Measurements from ENCODE around the gene ENDOD1.
"Not testable (repeated sequence)": the region's sequence is repeated elsewhere in the genome, so short reads cannot be mapped to it uniquely, and the experiment has no call there.

Gene ENDOD1

GRCh38 chr11:95103701-95104100 is 14.1 kb downstream of the ENDOD1 start:
- H3K27ac Mint-ChIP-seq = no peak overlapping the region
- H3K4me3 Mint-ChIP-seq = no peak overlapping the region
- peaks cover 8% of the 10 kb centered on the region for H3K36me3 Mint-ChIP-seq (ENCODE audit: low read depth)
- H3K4me1 Mint-ChIP-seq (ENCODE audit: low read depth) = peaks cover 9% of the 10 kb centered on the region
- no peaks in the 10 kb centered on the region for H3K9me3 Mint-ChIP-seq
- no peak for DNase-seq (ENCODE audit: low spot score)
- H3K27me3 Mint-ChIP-seq (ENCODE audit: low read depth) = no peaks in the 10 kb centered on the region

GRCh38 chr11:95104121-95104830 is 14.6 kb downstream of the ENDOD1 start:
- H3K9me3 Mint-ChIP-seq = no peaks in the 10 kb centered on the region
- no peaks in the 10 kb centered on the region for H3K27me3 Mint-ChIP-seq (ENCODE audit: low read depth)
- H3K4me3 Mint-ChIP-seq = no peak overlapping the region
- peaks cover 8% of the 10 kb centered on the region for H3K36me3 Mint-ChIP-seq (ENCODE audit: low read depth)
- H3K27ac Mint-ChIP-seq = no peak overlapping the region
- no peak for DNase-seq (ENCODE audit: low spot score)
- H3K4me1 Mint-ChIP-seq (ENCODE audit: low read depth) = peaks cover 9% of the 10 kb centered on the region

DNA sequence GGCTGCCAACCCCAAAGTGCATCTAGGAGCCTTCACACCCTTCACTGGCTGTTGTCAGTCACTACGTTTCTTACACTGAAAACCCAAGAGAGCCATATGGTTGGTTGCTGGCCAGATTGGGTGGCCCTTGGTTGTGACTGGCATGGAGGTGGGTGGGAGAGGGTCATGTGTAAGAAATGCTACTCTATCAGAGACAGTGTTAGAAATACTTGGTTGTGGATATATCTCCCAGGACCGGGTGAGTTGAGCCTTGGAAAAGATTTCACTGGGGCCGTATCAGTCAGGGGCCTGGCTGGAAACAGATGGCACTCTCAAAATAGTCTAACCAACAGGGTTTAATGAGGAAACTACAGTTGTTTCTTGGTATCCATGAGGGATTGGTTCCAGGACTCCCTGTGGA is 15.2 kb downstream of the ENDOD1 start:
- no peak for DNase-seq (ENCODE audit: low spot score)
- peaks cover 9% of the 10 kb centered on the region for H3K4me1 Mint-ChIP-seq (ENCODE audit: low read depth)
- no peak overlapping the region for H3K27ac Mint-ChIP-seq
- H3K27me3 Mint-ChIP-seq (ENCODE audit: low read depth) = no peaks in the 10 kb centered on the region
- no peak overlapping the region for H3K4me3 Mint-ChIP-seq
- H3K9me3 Mint-ChIP-seq = no peaks in the 10 kb centered on the region
- H3K36me3 Mint-ChIP-seq (ENCODE audit: low read depth) = peaks cover 11% of the 10 kb centered on the region

DNA sequence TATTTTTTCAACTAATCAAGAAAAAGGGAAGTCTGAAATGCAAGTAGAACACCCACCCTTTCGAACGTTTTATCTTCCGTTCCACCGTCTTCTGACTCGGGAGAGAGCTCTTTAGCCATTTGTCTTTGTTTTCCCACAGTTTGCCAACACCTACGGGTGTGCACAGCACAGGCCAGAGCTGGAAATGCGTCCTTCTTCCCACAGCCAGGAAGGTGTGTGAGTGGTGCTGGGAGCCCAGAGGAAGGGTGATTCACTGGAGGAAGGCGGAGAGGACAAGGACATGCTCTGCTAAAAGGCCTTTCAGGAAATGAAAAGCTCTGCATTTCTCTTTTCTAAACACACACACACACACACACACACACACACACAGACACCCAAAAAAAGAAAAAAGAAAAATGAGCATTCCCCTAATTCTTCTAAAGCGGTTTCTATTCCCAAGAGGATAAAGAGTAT is 18.5 kb downstream of the ENDOD1 start:
- H3K36me3 Mint-ChIP-seq (ENCODE audit: low read depth) = peaks cover 10% of the 10 kb centered on the region
- H3K27ac Mint-ChIP-seq = no peak overlapping the region
- no peaks in the 10 kb centered on the region for H3K4me1 Mint-ChIP-seq (ENCODE audit: low read depth)
- H3K9me3 Mint-ChIP-seq = no peaks in the 10 kb centered on the region
- H3K27me3 Mint-ChIP-seq (ENCODE audit: low read depth) = no peaks in the 10 kb centered on the region
- DNase-seq (ENCODE audit: low spot score) = no peak
- H3K4me3 Mint-ChIP-seq = no peak overlapping the region

DNA sequence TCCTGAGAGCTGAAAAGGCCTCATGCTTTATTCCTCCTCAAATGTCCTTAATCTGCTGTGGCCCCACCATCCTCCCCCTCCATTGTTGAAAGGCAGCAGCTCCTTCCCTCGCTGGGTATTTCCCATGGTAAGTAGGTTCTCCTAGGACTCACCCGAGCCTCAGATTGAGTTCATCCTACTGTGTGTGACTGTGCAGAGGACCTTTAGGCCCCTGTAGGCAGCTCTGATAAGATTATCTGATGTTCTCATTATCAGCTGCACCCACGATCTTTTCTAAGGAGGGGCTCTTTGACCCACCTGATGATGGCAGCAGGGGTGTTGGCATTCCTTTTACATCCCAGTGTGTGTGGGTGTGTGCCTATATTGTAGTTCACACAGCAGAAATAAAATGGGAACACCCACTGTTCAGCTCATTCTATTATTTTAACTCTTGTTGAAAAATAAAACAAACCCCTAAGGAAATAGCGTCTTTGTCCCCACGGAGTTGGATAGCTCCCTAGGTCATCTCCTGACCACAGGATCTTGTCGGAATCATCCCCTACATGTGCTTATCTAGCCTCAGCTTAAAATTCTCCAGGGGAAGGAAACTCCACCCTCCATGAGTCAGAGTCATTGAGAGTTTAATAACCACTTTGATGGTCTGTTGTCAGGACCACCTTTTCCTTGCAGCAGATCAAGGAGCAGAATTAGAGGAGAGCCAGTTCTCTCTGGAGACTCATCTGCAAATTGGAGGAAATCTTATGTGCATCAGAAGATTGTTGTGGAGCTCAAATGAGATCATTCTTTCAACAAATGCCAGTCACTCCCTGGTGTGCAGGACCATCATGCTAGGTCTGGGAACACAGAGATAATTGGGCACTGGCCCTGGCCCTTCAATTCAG is 19.3 kb downstream of the ENDOD1 start:
- Mint-ChIP-seq H3K27ac (no peak overlapping the region), H3K36me3 (ENCODE audit: low read depth) (peaks cover 10% of the 10 kb centered on the region), H3K9me3 (no peaks in the 10 kb centered on the region), H3K4me1 (ENCODE audit: low read depth) (no peaks in the 10 kb centered on the region), H3K27me3 (ENCODE audit: low read depth) (no peaks in the 10 kb centered on the region), H3K4me3 (no peak overlapping the region)
- no peak for DNase-seq (ENCODE audit: low spot score)

- H3K27me3 Mint-ChIP-seq (ENCODE audit: low read depth); DNase-seq (ENCODE audit: low spot score); H3K9me3 Mint-ChIP-seq; H3K4me1 Mint-ChIP-seq (ENCODE audit: low read depth); H3K4me3 Mint-ChIP-seq; H3K27ac Mint-ChIP-seq: not testable (repeated sequence)
- H3K36me3 Mint-ChIP-seq (ENCODE audit: low read depth) = peaks cover 10% of the 10 kb centered on the region
Observed at GRCh38 chr11:95111471-95111870, 21.8 kb downstream of the ENDOD1 start.

GRCh38 chr11:95111923-95112540 is 22.4 kb downstream of the ENDOD1 start:
- no peak overlapping the region for H3K4me3 Mint-ChIP-seq
- H3K36me3 Mint-ChIP-seq (ENCODE audit: low read depth) = peaks cover 10% of the 10 kb centered on the region
- no peak for DNase-seq (ENCODE audit: low spot score)
- no peaks in the 10 kb centered on the region for H3K27me3 Mint-ChIP-seq (ENCODE audit: low read depth)
- no peaks in the 10 kb centered on the region for H3K4me1 Mint-ChIP-seq (ENCODE audit: low read depth)
- no peaks in the 10 kb centered on the region for H3K9me3 Mint-ChIP-seq
- no peak overlapping the region for H3K27ac Mint-ChIP-seq

- DNase-seq (ENCODE audit: low spot score) = no peak
- Mint-ChIP-seq H3K27ac (no peak overlapping the region), H3K4me1 (ENCODE audit: low read depth) (peaks cover 6% of the 10 kb centered on the region), H3K36me3 (ENCODE audit: low read depth) (peaks cover 4% of the 10 kb centered on the region), H3K27me3 (ENCODE audit: low read depth) (no peaks in the 10 kb centered on the region), H3K9me3 (no peaks in the 10 kb centered on the region), H3K4me3 (no peak overlapping the region)
Observed at GRCh38 chr11:95115597-95115996, 26.0 kb downstream of the ENDOD1 start.

DNA sequence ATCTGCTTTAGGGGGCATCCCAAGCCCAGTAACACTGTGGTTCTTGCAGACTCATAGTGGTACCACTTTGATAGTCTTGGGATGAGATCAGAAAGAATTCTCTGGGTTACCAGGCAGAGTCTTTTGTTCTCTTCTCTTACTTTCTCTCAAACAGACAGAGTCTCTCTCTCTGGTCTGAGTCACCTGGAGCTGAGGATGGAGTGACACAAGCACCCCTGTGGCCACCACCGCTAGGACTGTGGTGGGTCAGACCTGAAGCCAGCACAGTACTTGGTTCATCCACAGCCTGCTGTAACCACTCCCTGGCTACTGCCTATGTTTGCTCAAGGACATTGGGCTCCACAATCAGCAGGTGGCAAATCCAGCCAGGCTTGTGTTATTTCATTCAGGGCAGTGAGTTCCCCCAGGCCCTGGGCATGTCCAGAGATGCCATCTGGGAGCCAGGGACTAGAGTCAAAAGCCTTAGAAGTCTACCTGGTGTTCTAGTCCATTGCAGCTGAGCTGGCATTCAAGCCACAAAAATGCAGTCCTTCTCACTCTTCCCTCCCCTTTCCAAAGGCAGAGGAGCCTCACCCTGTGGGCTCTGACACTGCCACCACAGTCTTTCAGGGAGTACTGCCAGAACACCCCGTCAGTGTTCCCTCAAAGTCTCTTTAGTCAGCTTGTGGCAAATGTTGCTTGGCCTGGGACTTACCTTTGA is 29.9 kb downstream of the ENDOD1 start:
- peaks cover 10% of the 10 kb centered on the region for H3K4me1 Mint-ChIP-seq (ENCODE audit: low read depth)
- H3K27ac Mint-ChIP-seq = no peak overlapping the region
- H3K27me3 Mint-ChIP-seq (ENCODE audit: low read depth) = no peaks in the 10 kb centered on the region

DNA sequence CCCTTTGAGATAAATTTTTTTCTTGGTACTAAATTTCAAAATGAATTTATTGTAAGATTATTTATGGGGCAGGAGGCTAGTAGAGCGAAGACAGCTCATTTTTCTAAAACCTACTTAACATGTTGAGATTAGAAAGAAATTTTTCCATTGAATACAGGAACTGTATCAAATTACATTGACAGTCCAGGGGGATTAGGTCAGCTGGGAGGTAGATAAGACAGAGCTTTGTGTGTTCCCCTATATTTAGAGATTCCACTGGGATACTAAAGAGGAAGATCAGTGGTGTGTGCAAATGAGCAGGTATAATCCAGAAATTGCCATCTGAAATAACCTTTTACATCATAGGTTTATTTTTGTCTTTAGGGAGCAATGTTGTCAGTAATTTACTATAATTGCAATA is 32.1 kb downstream of the ENDOD1 start:
- peaks cover 10% of the 10 kb centered on the region for H3K4me1 Mint-ChIP-seq (ENCODE audit: low read depth)
- H3K27ac Mint-ChIP-seq = no peak overlapping the region
- H3K27me3 Mint-ChIP-seq (ENCODE audit: low read depth) = no peaks in the 10 kb centered on the region
- H3K4me3 Mint-ChIP-seq = no peak overlapping the region
- no peaks in the 10 kb centered on the region for H3K9me3 Mint-ChIP-seq
- DNase-seq (ENCODE audit: low spot score) = no peak
- peaks cover 1% of the 10 kb centered on the region for H3K36me3 Mint-ChIP-seq (ENCODE audit: low read depth)

More for the DNA sequence above, 29.9 kb downstream of the ENDOD1 start:
- H3K9me3 Mint-ChIP-seq = no peaks in the 10 kb centered on the region
- no peak for DNase-seq (ENCODE audit: low spot score)
- H3K36me3 Mint-ChIP-seq (ENCODE audit: low read depth) = peaks cover 1% of the 10 kb centered on the region
- H3K4me3 Mint-ChIP-seq = no peak overlapping the region

DNA sequence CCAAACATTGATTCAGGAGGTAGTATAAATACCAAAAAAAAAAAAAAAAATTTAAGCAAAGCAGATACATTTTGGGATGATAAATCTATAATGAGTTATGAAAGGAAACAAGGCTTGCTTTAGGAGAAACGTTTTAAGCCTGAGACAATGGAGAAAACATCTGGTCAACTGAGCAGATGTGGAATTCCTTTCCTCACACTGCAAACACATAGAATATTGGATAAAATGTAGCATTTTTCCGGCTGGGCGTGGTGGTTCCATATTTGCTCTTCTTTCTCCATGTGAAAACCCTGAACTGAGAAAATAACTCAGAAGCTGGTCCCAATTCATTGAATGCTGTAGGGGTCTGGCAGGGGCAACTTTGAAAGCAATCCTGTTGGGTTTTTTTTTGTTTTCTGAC is 33.9 kb downstream of the ENDOD1 start:
- no peak overlapping the region for H3K4me3 Mint-ChIP-seq
- H3K27me3 Mint-ChIP-seq (ENCODE audit: low read depth) = no peaks in the 10 kb centered on the region
- no peaks in the 10 kb centered on the region for H3K9me3 Mint-ChIP-seq
- no peak overlapping the region for H3K27ac Mint-ChIP-seq
- peaks cover 5% of the 10 kb centered on the region for H3K4me1 Mint-ChIP-seq (ENCODE audit: low read depth)
- no peak for DNase-seq (ENCODE audit: low spot score)
- peaks cover 7% of the 10 kb centered on the region for H3K36me3 Mint-ChIP-seq (ENCODE audit: low read depth)

- Mint-ChIP-seq H3K27ac (peak overlapping the region; percentile 17), H3K4me3 (no peak overlapping the region), H3K4me1 (ENCODE audit: low read depth) (peaks cover 3% of the 10 kb centered on the region), H3K36me3 (ENCODE audit: low read depth) (peaks cover 20% of the 10 kb centered on the region), H3K27me3 (ENCODE audit: low read depth) (no peaks in the 10 kb centered on the region), H3K9me3 (no peaks in the 10 kb centered on the region)
- no peak for DNase-seq (ENCODE audit: low spot score)
Observed at GRCh38 chr11:95128602-95129001, 39.0 kb downstream of the ENDOD1 start.

GRCh38 chr11:95132956-95133355 is 43.3 kb downstream of the ENDOD1 start:
- Mint-ChIP-seq H3K36me3 (ENCODE audit: low read depth) (peaks cover 20% of the 10 kb centered on the region), H3K4me3 (no peak overlapping the region), H3K27me3 (ENCODE audit: low read depth) (no peaks in the 10 kb centered on the region), H3K4me1 (ENCODE audit: low read depth) (peaks cover 3% of the 10 kb centered on the region), H3K27ac (no peak overlapping the region), H3K9me3 (no peaks in the 10 kb centered on the region)
- no peak for DNase-seq (ENCODE audit: low spot score)
